SK-N-MC (cell line): ENCODE results near the gene SP6.

Source experiments
- DNase-seq: peaks from one replicate; pipeline ENCODE4 v3.0.0-alpha.2; 2011; ENCODE audit warnings: low read depth, low spot score
- H3K27ac ChIP-seq: fragments of 200-600 bp; sonication (generic); 2 replicates; pipeline ENCODE4 v1.5.1; 2016; ENCODE audit warnings: mixed run types
- H3K36me3 ChIP-seq: fragments of 200-600 bp; sonication (generic); 2 replicates; pipeline ENCODE4 v1.6.1; 2017; ENCODE audit warnings: antibody characterized with exemption, low read length, mixed read lengths; ENCODE audit not compliant: insufficient read depth
- H3K4me3 ChIP-seq: fragments of 200-600 bp; sonication (generic); 2 replicates; pipeline ENCODE4 v1.5.1; 2016
- H3K9ac ChIP-seq: fragments of 200-600 bp; sonication (generic); 2 replicates; pipeline ENCODE4 v1.8.0; 2017; ENCODE audit warnings: mixed run types, mixed read lengths; ENCODE audit not compliant: insufficient read length
- H3K9me3 ChIP-seq: fragments of 200-600 bp; sonication (generic); 2 replicates; pipeline ENCODE4 v1.6.1; 2017; ENCODE audit warnings: low read depth, mild to moderate bottlenecking, antibody characterized with exemption, low read length, moderate library complexity, mixed read lengths
- EZH2 ChIP-seq: fragments of 200-600 bp; sonication (generic); IDR thresholded peaks from one replicate; pipeline ENCODE4 v1.6.1; 2017; ENCODE audit warnings: antibody characterized with exemption
- FOXP2 ChIP-seq: optimal IDR thresholded peaks from 2 replicates; pipeline ENCODE3; 2011; ENCODE audit warnings: mild to moderate bottlenecking, moderate library complexity; ENCODE audit not compliant: insufficient read depth; ENCODE audit errors: extremely low read length, control extremely low read depth
- POLR2AphosphoS5 ChIP-seq: IDR thresholded peaks from 2 replicates; pipeline ENCODE4 v1.6.1; 2012; ENCODE audit warnings: mild to moderate bottlenecking, low read depth, low read length, borderline replicate concordance

The SP6 gene

DNA sequence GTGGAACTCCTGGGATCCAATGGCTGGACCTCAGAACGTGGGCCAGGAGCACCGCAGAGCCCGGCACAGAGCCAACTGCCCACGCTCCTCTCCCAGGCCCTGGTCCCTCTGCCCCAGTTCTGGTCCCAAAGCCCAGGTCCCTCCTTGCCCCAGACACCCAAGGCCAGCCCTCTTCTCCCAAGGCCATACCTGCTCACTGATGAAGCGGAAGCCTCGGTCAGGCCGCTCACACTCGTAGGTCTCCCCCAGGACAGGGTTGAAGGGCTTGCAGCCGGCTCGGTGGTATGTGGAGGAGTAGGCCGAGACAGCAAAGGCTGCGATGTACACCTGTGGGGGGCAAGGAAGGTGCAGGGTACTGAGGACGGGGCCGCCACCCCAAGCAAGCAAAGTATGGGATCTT lies 37.9 kb downstream of the SP6 start:
- no peaks in the 10 kb centered on the region for H3K36me3 ChIP-seq
- H3K9ac ChIP-seq, result no peak overlapping the region
- TF ChIP-seq FOXP2 (no peak), EZH2 (no peak), POLR2AphosphoS5 (no peak)
- no peaks in the 10 kb centered on the region for H3K9me3 ChIP-seq
- H3K4me3 ChIP-seq, result no peak overlapping the region
- no peak for DNase-seq
- no peak overlapping the region for H3K27ac ChIP-seq

- no peak overlapping the region for H3K27ac ChIP-seq
- TF ChIP-seq EZH2 (no peak), POLR2AphosphoS5 (no peak), FOXP2 (no peak)
- H3K9ac ChIP-seq, result no peak overlapping the region
- H3K9me3 ChIP-seq, result no peaks in the 10 kb centered on the region
- no peak for DNase-seq
- no peak overlapping the region for H3K4me3 ChIP-seq
- H3K36me3 ChIP-seq, result no peaks in the 10 kb centered on the region
Measured at GRCh38 chr17:47812146-47812920, 38.6 kb downstream of the SP6 start.

DNA sequence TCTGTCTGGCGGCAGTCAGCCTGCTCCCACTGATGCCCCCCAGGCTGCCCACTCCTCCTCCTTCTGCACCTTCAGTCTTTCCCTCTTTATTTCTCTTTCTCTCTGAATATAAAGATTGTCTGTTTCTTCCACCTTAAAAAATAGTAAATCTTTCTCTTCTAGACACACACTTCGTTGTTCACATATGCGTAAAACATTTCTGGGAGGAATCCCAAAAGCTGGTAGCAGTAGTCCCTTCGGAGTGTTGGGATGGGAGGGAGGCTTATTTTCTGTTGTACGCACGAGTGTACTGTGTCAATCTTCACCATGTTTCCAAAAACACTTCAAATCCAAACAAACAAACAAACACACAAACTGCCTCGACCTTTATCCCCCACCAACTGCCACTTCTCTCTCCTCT lies 39.3 kb downstream of the SP6 start:
- H3K9me3 ChIP-seq, result no peaks in the 10 kb centered on the region
- no peak overlapping the region for H3K9ac ChIP-seq
- H3K27ac ChIP-seq, result no peak overlapping the region
- TF ChIP-seq EZH2 (no peak), FOXP2 (no peak), POLR2AphosphoS5 (no peak)
- DNase-seq, result no peak
- H3K36me3 ChIP-seq, result no peaks in the 10 kb centered on the region
- H3K4me3 ChIP-seq, result no peak overlapping the region

DNA sequence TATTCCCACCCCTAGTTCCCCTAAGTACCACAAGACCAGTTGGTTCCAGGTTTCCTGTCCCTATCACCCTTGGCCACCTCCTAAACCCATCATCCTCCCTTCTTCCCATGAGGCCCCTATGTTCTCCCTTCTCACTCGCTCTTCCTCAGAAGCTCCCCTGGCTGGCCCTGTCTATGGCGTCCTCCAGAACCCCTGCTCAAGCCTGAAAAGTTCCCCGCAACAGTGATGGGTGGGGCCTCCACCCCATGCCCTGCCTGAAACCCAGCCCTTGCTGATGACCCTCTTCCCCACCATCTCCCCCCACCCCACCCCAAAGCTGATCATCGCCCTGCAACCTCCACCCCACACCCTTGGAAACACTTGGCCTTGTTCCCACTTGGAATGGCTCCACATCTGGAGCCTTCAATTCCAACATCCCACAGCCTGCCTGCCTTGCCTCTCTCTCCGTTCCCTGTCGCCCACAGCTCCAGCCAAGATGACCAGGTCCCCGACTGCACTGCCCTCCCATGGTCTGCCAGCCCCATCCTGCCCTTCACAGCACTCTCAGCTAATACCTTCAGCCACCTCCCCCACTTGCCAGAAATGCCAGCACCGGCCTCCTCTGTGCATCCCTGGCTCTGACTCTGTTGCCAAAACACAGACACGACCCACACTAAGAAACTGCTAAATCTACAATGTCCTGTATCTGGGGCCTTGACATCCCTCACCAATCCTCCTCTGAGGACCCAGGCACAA lies 39.9 kb downstream of the SP6 start:
- no peaks in the 10 kb centered on the region for H3K9me3 ChIP-seq
- no peak for DNase-seq
- TF ChIP-seq FOXP2 (no peak), POLR2AphosphoS5 (no peak), EZH2 (no peak)
- H3K9ac ChIP-seq, result no peak overlapping the region
- no peak overlapping the region for H3K27ac ChIP-seq
- no peaks in the 10 kb centered on the region for H3K36me3 ChIP-seq
- H3K4me3 ChIP-seq, result no peak overlapping the region

DNA sequence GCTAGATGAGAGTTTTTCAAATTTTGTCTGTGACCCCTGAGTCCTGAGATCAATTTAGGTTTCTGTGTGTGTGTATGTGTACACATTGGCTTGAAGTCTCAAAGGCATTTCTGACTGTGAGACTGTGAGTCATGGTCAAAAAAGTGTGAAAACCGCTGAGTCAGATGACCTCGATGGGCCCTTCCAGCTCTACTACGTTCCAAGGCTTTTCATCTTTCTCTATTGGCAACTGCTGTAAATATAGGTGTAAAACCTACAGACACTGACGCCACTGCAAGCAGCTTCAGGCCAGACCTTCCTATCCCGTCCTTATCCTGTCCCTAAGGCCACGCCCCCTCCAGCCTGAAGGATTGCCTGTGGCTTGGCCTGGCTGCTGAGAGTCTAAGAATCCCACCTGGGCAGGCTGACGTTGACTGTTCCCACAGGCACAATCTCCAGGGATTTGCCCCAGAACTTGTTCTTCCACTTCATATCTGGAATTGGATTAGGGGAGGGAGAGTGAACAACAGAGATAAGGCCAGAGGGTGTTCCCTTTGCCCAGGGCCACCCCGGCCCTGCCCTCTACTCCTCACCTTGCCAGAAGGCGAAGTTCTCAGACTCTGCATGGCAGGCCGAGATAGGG lies 40.7 kb downstream of the SP6 start:
- TF ChIP-seq POLR2AphosphoS5 (no peak), FOXP2 (no peak), EZH2 (no peak)
- Histone ChIP-seq H3K27ac (no peak overlapping the region), H3K4me3 (no peak overlapping the region), H3K36me3 (no peaks in the 10 kb centered on the region), H3K9me3 (no peaks in the 10 kb centered on the region), H3K9ac (no peak overlapping the region)
- DNase-seq, result no peak

DNA sequence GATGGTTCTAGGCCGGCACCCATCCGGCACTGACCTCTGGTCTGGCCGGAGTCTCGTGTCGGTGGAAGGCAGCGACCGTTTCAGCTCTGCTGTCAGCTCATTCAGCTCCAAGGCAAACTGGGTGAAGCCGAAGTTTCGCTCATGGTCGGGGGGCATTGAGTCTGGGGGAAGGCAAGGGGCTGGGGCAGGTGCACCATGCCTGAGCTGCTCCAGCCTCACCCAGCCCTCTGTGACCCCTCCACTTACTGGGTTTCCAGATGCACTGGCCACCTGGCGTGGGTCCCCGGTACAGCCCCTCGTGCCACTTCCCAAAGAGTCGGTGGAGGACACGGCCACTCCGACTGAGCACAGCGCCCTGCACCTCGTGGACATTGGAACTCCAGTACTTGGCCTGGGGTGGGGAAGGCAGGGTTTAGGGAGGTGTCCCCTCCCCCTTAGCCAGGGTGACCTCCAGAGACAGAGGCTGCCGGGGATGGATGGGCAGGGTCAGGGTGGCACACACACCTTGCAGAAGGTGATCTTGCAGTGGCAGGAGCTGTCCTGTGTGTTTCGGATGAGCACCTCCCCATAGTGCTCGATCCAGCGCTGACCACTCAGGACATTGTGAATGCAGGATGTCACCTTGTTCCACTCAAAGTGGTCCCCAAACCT lies 42.0 kb downstream of the SP6 start:
- Histone ChIP-seq H3K27ac (no peak overlapping the region), H3K9ac (no peak overlapping the region), H3K36me3 (no peaks in the 10 kb centered on the region), H3K4me3 (no peak overlapping the region), H3K9me3 (no peaks in the 10 kb centered on the region)
- DNase-seq, result no peak
- TF ChIP-seq EZH2 (no peak), POLR2AphosphoS5 (no peak), FOXP2 (no peak)

GRCh38 chr17:47808036-47808829 lies 42.7 kb downstream of the SP6 start:
- TF ChIP-seq FOXP2 (no peak), EZH2 (no peak), POLR2AphosphoS5 (no peak)
- no peak for DNase-seq
- H3K9me3 ChIP-seq, result no peaks in the 10 kb centered on the region
- no peaks in the 10 kb centered on the region for H3K36me3 ChIP-seq
- H3K4me3 ChIP-seq, result no peak overlapping the region
- H3K27ac ChIP-seq, result no peak overlapping the region
- no peak overlapping the region for H3K9ac ChIP-seq

DNA sequence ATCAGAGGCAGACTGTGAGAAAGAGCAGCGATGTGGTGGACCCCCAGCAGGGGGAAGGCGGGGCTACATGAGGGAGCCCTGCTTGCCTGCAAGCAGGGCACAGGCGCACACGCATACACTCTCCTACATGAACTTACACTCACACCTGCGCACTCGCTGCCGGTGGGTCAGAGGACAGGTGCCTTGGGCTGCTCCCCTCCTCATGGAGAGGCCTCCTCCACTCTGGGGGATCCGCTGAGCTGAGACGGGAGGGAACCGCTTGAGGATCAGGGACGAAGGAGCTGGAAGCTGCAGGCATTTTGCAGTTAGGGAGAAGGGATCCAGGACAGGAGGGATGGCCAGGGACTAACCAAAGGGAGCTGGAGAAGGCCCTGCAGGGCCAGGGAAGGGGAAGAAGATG lies 43.5 kb downstream of the SP6 start:
- Histone ChIP-seq H3K4me3 (no peak overlapping the region), H3K36me3 (no peaks in the 10 kb centered on the region), H3K9ac (no peak overlapping the region), H3K27ac (no peak overlapping the region), H3K9me3 (no peaks in the 10 kb centered on the region)
- no peak for DNase-seq
- TF ChIP-seq EZH2, result no peak
- no peak for TF ChIP-seq FOXP2
- TF ChIP-seq POLR2AphosphoS5, result no peak

DNA sequence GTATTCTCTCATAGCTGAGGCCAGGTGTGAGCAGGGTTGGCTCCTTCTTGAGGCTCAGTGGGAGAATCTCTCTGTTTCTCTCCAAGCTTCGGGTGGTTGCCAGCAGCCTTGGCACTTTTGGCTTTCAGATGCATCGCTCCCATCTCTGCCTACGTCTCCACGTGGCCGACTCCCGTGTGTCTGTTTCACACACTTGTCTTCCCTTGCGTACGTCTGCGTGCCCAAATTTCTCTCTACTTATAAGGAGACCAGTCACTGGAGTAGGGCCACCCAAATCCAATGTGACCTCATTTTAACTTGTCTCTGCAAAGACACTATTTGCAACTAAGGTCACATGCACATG lies 44.1 kb downstream of the SP6 start:
- Histone ChIP-seq H3K9ac (no peak overlapping the region), H3K36me3 (no peaks in the 10 kb centered on the region), H3K4me3 (no peak overlapping the region), H3K27ac (no peak overlapping the region), H3K9me3 (no peaks in the 10 kb centered on the region)
- TF ChIP-seq FOXP2, result no peak
- TF ChIP-seq POLR2AphosphoS5, result no peak
- no peak for TF ChIP-seq EZH2
- no peak for DNase-seq
